Left ventricle myocardium inferior (tissue), 1 donor: ENCODE measurements around the gene FBXO9. TPM values are rescaled to one million over a fixed set of nuclear protein-coding genes. Genes with fewer than 3 reads are reported as not detected.
A peak's percentile ranks its signal among the peaks of the same experiment; 100 is the strongest.

Experiments used
- DNase-seq: peaks from one replicate; pipeline ENCODE4 v3.0.0-alpha.2; 2020
- H3K27ac ChIP-seq: fragments of 200-600 bp; replicated peaks from 2 replicates; pipeline ENCODE4 v1.8.0; 2021
- H3K27me3 ChIP-seq: fragments of 200-600 bp; 2 replicates; pipeline ENCODE4 v1.8.0; 2021; ENCODE audit warnings: low read depth
- H3K36me3 ChIP-seq: fragments of 200-600 bp; 2 replicates; pipeline ENCODE4 v1.8.0; 2021
- H3K4me1 ChIP-seq: fragments of 200-600 bp; 2 replicates; pipeline ENCODE4 v1.8.0; 2021
- H3K4me3 ChIP-seq: fragments of 200-600 bp; 2 replicates; pipeline ENCODE4 v1.8.0; 2021; ENCODE audit warnings: mild to moderate bottlenecking, moderate library complexity
- H3K9me3 ChIP-seq: fragments of 200-600 bp; replicated peaks from 2 replicates; pipeline ENCODE4 v1.8.0; 2021
- CTCF ChIP-seq: fragments of 200-600 bp; IDR thresholded peaks from 2 replicates; pipeline ENCODE4 v1.8.0; 2021; ENCODE audit warnings: antibody characterized with exemption, mild to moderate bottlenecking, borderline replicate concordance
- intact Hi-C: fragments of 100-400 bp; cut with micrococcal nuclease; formaldehyde crosslinking; loops from one replicate; pipeline ENCODE4 v1.11.0; 2022
- total RNA-seq: library from RNA; stranded (reverse); fragmentation: NEBNext Ultra II Directional; extraction: Animal tissue kit (Norgen Biotek cat#: 25700); gene quantifications from one replicate; pipeline ENCODE4 v1.2.1, GENCODE V29; 2021
- donor health status: DM: no; HTN: yes; CAD: no; lungs with severe emphysema.

The FBXO9 gene
- total RNA-seq, 1 donor from 2014 or later: 56.4 TPM

GRCh38 chr6:53064726-53065265, 408 bp upstream of the FBXO9 start:
- H3K36me3 ChIP-seq: no peaks in the 10 kb centered on the region
- no peaks in the 10 kb centered on the region for H3K9me3 ChIP-seq
- TF ChIP-seq CTCF: peak; percentile 36
- H3K4me1 ChIP-seq: peaks cover 67% of the 10 kb centered on the region
- DNase-seq: peak; percentile 97
- peak overlapping the region; percentile 93 for H3K27ac ChIP-seq
- intact Hi-C loops: no loop called here
- no peaks in the 10 kb centered on the region for H3K27me3 ChIP-seq
- peak overlapping the region; percentile 78 for H3K4me3 ChIP-seq

GRCh38 chr6:53066077-53066417, 843 bp downstream of the FBXO9 start:
- peaks cover 64% of the 10 kb centered on the region for H3K4me1 ChIP-seq
- peak overlapping the region; percentile 93 for H3K27ac ChIP-seq
- no peaks in the 10 kb centered on the region for H3K9me3 ChIP-seq
- no peaks in the 10 kb centered on the region for H3K27me3 ChIP-seq
- peaks cover 1% of the 10 kb centered on the region for H3K36me3 ChIP-seq
- peak overlapping the region; percentile 78 for H3K4me3 ChIP-seq
- DNase-seq: peak; percentile 34
- no peak for TF ChIP-seq CTCF
- intact Hi-C loops: no loop called here

GRCh38 chr6:53066874-53067706, 1.9 kb downstream of the FBXO9 start:
- Histone ChIP-seq H3K4me3 (peak overlapping the region; percentile 78), H3K27me3 (no peaks in the 10 kb centered on the region), H3K4me1 (peaks cover 56% of the 10 kb centered on the region), H3K27ac (peak overlapping the region; percentile 93), H3K9me3 (no peaks in the 10 kb centered on the region), H3K36me3 (peaks cover 12% of the 10 kb centered on the region)
- no peak for TF ChIP-seq CTCF
- no peak for DNase-seq
- intact Hi-C loops: no loop called here

GRCh38 chr6:53067849-53068361, 2.7 kb downstream of the FBXO9 start:
- no peaks in the 10 kb centered on the region for H3K9me3 ChIP-seq
- H3K27me3 ChIP-seq: no peaks in the 10 kb centered on the region
- no peak for DNase-seq
- intact Hi-C loops: no loop called here
- TF ChIP-seq CTCF: no peak
- H3K36me3 ChIP-seq: peaks cover 19% of the 10 kb centered on the region
- peaks cover 49% of the 10 kb centered on the region for H3K4me1 ChIP-seq
- no peak overlapping the region for H3K27ac ChIP-seq
- H3K4me3 ChIP-seq: no peak overlapping the region

GRCh38 chr6:53069427-53069826, 4.2 kb downstream of the FBXO9 start:
- peaks cover 47% of the 10 kb centered on the region for H3K4me1 ChIP-seq
- intact Hi-C loops: no loop called here
- no peak overlapping the region for H3K27ac ChIP-seq
- peaks cover 34% of the 10 kb centered on the region for H3K36me3 ChIP-seq
- H3K4me3 ChIP-seq: no peak overlapping the region
- no peak for DNase-seq
- no peak for TF ChIP-seq CTCF
- no peaks in the 10 kb centered on the region for H3K9me3 ChIP-seq
- H3K27me3 ChIP-seq: no peaks in the 10 kb centered on the region
